HepG2 (cell line): ENCODE measurements around the gene DAPK3.

Source experiments
- FOSL2 ChIP-seq: sonication (generic); formaldehyde crosslinking; IDR thresholded peaks from 2 replicates; pipeline ENCODE4 v1.4.0; 2020; ENCODE audit warnings: missing genetic modification reagents
- PHF20 ChIP-seq: sonication (generic); formaldehyde crosslinking; IDR thresholded peaks from 2 replicates; pipeline ENCODE4 v1.5.0; 2020; ENCODE audit warnings: mild to moderate bottlenecking, missing genetic modification reagents
- ZNF10 ChIP-seq: sonication (generic); formaldehyde crosslinking; IDR thresholded peaks from 2 replicates; pipeline ENCODE4 v1.4.0; 2020; ENCODE audit warnings: mild to moderate bottlenecking, low read depth, missing genetic modification reagents, borderline replicate concordance
- ZNF333 ChIP-seq: sonication (generic); formaldehyde crosslinking; IDR thresholded peaks from 2 replicates; pipeline ENCODE4 v1.4.0; 2020; ENCODE audit warnings: mild to moderate bottlenecking, missing genetic modification reagents, borderline replicate concordance
- ZNF501 ChIP-seq: sonication (generic); formaldehyde crosslinking; IDR thresholded peaks from 2 replicates; pipeline ENCODE4 v1.5.1; 2020; ENCODE audit warnings: mild to moderate bottlenecking, moderate library complexity, missing genetic modification reagents
- ZNF709 ChIP-seq: sonication (generic); formaldehyde crosslinking; IDR thresholded peaks from 2 replicates; pipeline ENCODE4 v1.5.0; 2020; ENCODE audit warnings: mild to moderate bottlenecking, missing genetic modification reagents
- TF ChIP-seq, protein P1 (sequence below): IDR thresholded peaks from 2 replicates; pipeline ENCODE4 v1.6.1; 2012; ENCODE audit warnings: inconsistent platforms
- TF ChIP-seq, protein P2 (sequence below): sonication (generic); formaldehyde crosslinking; IDR thresholded peaks from 2 replicates; pipeline ENCODE4 v1.5.0; 2020; ENCODE audit warnings: mild to moderate bottlenecking, missing genetic modification reagents, moderate library complexity
- TF ChIP-seq, protein P3 (sequence below), 2 experiments: sonication (generic) in 1 of 2; formaldehyde crosslinking in 1 of 2; IDR thresholded peaks; 2 replicates each; pipeline versions ENCODE4 v1.4.0 to v1.6.1; 2016 to 2020; ENCODE audit warnings: borderline replicate concordance in 1 of 2, low read depth in 1 of 2, mild to moderate bottlenecking in 1 of 2, missing genetic modification reagents in 1 of 2

DNA sequence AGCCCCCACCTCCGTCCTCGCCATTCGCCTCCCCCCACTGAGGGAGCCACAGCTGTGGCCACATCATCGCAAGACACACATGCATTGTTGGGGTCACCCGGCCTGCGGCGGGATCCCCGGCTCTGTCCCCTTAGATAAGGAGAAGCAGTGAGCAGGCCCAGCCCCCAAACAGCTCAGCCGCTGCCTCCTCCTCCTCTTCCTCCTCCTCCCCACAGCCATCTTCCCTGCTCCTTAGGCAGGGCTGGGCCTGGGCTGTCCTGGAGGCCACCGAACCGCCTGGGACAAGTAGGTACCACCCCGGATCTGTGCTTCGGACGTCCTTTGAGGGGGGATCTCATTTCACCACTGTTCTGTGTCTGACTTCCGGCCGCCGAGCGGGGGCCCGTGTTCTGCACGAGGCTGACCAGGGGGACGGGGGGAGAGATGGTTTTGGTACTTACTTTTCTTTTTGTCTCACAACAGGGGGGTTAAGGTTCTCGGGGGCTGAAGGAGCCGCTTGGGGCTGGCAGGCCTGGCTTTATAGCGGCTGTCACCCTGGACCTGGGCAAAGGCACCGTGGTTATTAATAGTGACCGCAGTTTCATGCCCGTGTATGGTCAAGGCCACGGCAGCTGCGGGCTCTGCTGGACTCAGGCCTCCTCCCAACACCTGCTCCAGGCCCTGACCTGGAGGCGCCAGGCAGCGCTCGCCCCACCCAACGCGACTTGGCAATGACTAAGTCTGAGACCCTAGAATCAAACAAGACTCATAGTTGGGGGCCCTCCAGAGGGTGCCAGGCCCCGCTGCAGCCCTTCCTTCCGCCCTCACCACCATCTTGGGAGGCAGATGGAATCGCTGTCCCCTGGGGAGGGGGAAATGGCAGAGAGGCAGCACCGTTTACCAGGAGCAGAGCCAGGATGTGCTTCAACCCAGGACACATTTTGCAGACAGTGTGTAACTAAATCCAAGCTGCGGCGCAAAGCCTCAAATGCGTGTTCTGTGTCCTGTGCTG is 19.7 kb downstream of the DAPK3 start:
- no peak for TF ChIP-seq FOSL2 (CRISPR knock-in tag)
- TF ChIP-seq, protein P1, sequence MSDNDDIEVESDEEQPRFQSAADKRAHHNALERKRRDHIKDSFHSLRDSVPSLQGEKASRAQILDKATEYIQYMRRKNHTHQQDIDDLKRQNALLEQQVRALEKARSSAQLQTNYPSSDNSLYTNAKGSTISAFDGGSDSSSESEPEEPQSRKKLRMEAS: no peak
- no peak for TF ChIP-seq ZNF333 (CRISPR knock-in tag)
- no peak for TF ChIP-seq ZNF501 (CRISPR knock-in tag)
- TF ChIP-seq, protein P2, sequence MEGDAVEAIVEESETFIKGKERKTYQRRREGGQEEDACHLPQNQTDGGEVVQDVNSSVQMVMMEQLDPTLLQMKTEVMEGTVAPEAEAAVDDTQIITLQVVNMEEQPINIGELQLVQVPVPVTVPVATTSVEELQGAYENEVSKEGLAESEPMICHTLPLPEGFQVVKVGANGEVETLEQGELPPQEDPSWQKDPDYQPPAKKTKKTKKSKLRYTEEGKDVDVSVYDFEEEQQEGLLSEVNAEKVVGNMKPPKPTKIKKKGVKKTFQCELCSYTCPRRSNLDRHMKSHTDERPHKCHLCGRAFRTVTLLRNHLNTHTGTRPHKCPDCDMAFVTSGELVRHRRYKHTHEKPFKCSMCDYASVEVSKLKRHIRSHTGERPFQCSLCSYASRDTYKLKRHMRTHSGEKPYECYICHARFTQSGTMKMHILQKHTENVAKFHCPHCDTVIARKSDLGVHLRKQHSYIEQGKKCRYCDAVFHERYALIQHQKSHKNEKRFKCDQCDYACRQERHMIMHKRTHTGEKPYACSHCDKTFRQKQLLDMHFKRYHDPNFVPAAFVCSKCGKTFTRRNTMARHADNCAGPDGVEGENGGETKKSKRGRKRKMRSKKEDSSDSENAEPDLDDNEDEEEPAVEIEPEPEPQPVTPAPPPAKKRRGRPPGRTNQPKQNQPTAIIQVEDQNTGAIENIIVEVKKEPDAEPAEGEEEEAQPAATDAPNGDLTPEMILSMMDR (CRISPR knock-in tag): no peak
- TF ChIP-seq ZNF709 (CRISPR knock-in tag): no peak
- TF ChIP-seq ZNF10 (CRISPR knock-in tag): no peak
- TF ChIP-seq PHF20: no peak
- TF ChIP-seq, protein P3, sequence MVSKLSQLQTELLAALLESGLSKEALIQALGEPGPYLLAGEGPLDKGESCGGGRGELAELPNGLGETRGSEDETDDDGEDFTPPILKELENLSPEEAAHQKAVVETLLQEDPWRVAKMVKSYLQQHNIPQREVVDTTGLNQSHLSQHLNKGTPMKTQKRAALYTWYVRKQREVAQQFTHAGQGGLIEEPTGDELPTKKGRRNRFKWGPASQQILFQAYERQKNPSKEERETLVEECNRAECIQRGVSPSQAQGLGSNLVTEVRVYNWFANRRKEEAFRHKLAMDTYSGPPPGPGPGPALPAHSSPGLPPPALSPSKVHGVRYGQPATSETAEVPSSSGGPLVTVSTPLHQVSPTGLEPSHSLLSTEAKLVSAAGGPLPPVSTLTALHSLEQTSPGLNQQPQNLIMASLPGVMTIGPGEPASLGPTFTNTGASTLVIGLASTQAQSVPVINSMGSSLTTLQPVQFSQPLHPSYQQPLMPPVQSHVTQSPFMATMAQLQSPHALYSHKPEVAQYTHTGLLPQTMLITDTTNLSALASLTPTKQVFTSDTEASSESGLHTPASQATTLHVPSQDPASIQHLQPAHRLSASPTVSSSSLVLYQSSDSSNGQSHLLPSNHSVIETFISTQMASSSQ (IDR thresholded peaks at IDR 0.05; ENCODE audit: low read depth): no peak
- TF ChIP-seq, protein P3 (CRISPR knock-in tag; IDR thresholded peaks at IDR 0.05; ENCODE audit: borderline replicate concordance): no peak
